ENCODE results near the gene EDN1. TPM values are rescaled to one million over a fixed set of nuclear protein-coding genes. Genes with fewer than 3 reads are reported as not detected.

EDN1 gene
- total RNA-seq, 2 experiments from 2014 or later = 0.14 TPM; not detected in 1

- DNase-seq = no peak
- peaks cover 12% of the 10 kb centered on the region for H3K27me3 Mint-ChIP-seq
- peaks cover 8% of the 10 kb centered on the region for H3K4me1 Mint-ChIP-seq (ENCODE audit: low read depth)
- ATAC-seq = no peak
- CTCF ChIA-PET = interaction anchor here (0.8 to 4.7 kb wide), 2 partner anchors 10 to 624 kb away, joined by 4 to 32 read pairs; partner anchors contain the start of gene EDN1
- no peaks in the 10 kb centered on the region for H3K36me3 Mint-ChIP-seq (ENCODE audit: low read depth)
- no peak overlapping the region for H3K4me3 Mint-ChIP-seq
- POLR2A ChIA-PET = no interaction called here
- no peak overlapping the region for H3K27ac Mint-ChIP-seq
- intact Hi-C loops (cut with micrococcal nuclease) = no loop called here
- H3K9me3 Mint-ChIP-seq = no peaks in the 10 kb centered on the region
- TF ChIP-seq CTCF (IDR thresholded peaks at IDR 0.05) = no peak
Observed at GRCh38 chr6:12280458-12280857, 9.7 kb upstream of the EDN1 start.

- intact Hi-C loops (cut with micrococcal nuclease) = no loop called here
- ATAC-seq = no peak
- Mint-ChIP-seq H3K27ac (no peak overlapping the region), H3K9me3 (no peaks in the 10 kb centered on the region), H3K27me3 (peaks cover 12% of the 10 kb centered on the region), H3K36me3 (ENCODE audit: low read depth) (no peaks in the 10 kb centered on the region), H3K4me1 (ENCODE audit: low read depth) (peaks cover 8% of the 10 kb centered on the region), H3K4me3 (no peak overlapping the region)
- no peak for TF ChIP-seq CTCF (IDR thresholded peaks at IDR 0.05)
- no peak for DNase-seq
- ChIA-PET CTCF (interaction anchor here (4.7 kb wide), 1 partner anchor 10 kb away, joined by 32 read pairs; the partner anchor contains the start of gene EDN1), POLR2A (no interaction called here)
Observed at GRCh38 chr6:12280902-12281301, 9.3 kb upstream of the EDN1 start.

GRCh38 chr6:12283904-12284303, 6.3 kb upstream of the EDN1 start:
- intact Hi-C loops (cut with micrococcal nuclease) = no loop called here
- ChIA-PET CTCF (no interaction called here), POLR2A (no interaction called here)
- H3K4me1 Mint-ChIP-seq (ENCODE audit: low read depth) = peaks cover 8% of the 10 kb centered on the region
- no peak for ATAC-seq
- no peak for DNase-seq
- TF ChIP-seq CTCF (IDR thresholded peaks at IDR 0.05) = no peak
- no peak overlapping the region for H3K4me3 Mint-ChIP-seq
- H3K27ac Mint-ChIP-seq = no peak overlapping the region
- peaks cover 8% of the 10 kb centered on the region for H3K27me3 Mint-ChIP-seq
- H3K36me3 Mint-ChIP-seq (ENCODE audit: low read depth) = no peaks in the 10 kb centered on the region
- H3K9me3 Mint-ChIP-seq = no peaks in the 10 kb centered on the region

GRCh38 chr6:12286373-12287110, 3.6 kb upstream of the EDN1 start:
- no peaks in the 10 kb centered on the region for H3K36me3 Mint-ChIP-seq (ENCODE audit: low read depth)
- H3K27me3 Mint-ChIP-seq = peaks cover 17% of the 10 kb centered on the region
- H3K4me1 Mint-ChIP-seq (ENCODE audit: low read depth) = peaks cover 9% of the 10 kb centered on the region
- H3K27ac Mint-ChIP-seq = no peak overlapping the region
- ATAC-seq (no peak), DNase-seq (no peak)
- TF ChIP-seq CTCF (IDR thresholded peaks at IDR 0.05) = no peak
- intact Hi-C loops (cut with micrococcal nuclease) = loop anchor here (5.0 kb wide), 1 partner anchor 629 kb away; no protein-coding TSS in a partner anchor
- ChIA-PET CTCF (interaction anchor here (0.6 to 4.9 kb wide), 5 partner anchors 8 to 630 kb away, joined by 3 to 57 read pairs (median 3); no protein-coding TSS in a partner anchor), POLR2A (interaction anchor here (0.7 kb wide), 1 partner anchor 46 kb away, joined by 3 read pairs; no protein-coding TSS in a partner anchor)
- H3K9me3 Mint-ChIP-seq = no peaks in the 10 kb centered on the region
- H3K4me3 Mint-ChIP-seq = no peak overlapping the region

- ChIA-PET CTCF (interaction anchor here (1.3 to 4.9 kb wide), 2 partner anchors 18 to 632 kb away, joined by 3 to 57 read pairs; no protein-coding TSS in a partner anchor), POLR2A (no interaction called here)
- H3K9me3 Mint-ChIP-seq = no peaks in the 10 kb centered on the region
- intact Hi-C loops (cut with micrococcal nuclease) = loop anchor here (5.0 kb wide), 1 partner anchor 631 kb away; no protein-coding TSS in a partner anchor
- DNase-seq = no peak
- no peak overlapping the region for H3K27ac Mint-ChIP-seq
- no peak overlapping the region for H3K4me3 Mint-ChIP-seq
- H3K27me3 Mint-ChIP-seq = peaks cover 26% of the 10 kb centered on the region
- ATAC-seq = no peak
- peaks cover 9% of the 10 kb centered on the region for H3K4me1 Mint-ChIP-seq (ENCODE audit: low read depth)
- no peaks in the 10 kb centered on the region for H3K36me3 Mint-ChIP-seq (ENCODE audit: low read depth)
- TF ChIP-seq CTCF (IDR thresholded peaks at IDR 0.05) = no peak
Observed at GRCh38 chr6:12288211-12288618, 1.9 kb upstream of the EDN1 start.
